ENCODE data around the gene WNT3. TPM values are rescaled to one million over a fixed set of nuclear protein-coding genes. Genes with fewer than 3 reads are reported as not detected.

WNT3 gene
- total and polyA plus RNA-seq, 10 of the 15 experiments (the other 5 are each of a cell fraction or from before 2014, with no cell fraction given) = 0.01 to 0.03 TPM; not detected in 8

DNA sequence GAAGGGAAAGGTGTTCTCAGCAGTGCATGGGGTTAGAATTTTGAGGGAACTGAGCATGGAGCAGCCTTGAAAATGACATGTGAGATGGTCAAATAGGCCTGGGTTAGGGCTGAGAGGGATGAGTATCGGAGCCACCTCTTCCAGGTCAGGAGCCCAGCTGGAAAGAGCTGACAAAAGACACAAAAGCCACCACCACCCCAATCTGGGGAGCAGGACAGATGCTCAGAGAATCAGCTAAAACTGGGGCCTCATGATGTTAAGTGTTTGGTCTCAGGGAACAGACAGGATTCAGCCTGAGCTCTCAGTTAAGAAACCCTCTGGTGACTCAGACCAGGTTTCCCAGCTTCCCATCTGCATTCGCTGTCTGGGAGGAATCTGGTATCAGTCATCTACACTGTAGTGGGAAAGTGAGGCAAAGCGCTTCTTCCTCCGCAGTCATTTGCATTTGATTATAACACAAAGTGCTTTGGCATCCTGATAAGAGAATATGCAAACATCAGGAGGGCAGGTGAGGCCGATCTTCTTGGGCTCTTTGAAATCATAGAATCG lies 35.5 kb upstream of the WNT3 start:
- no peak overlapping the region for H3K4me3 ChIP-seq
- BruUV-seq (replicated peaks) = no TSS peak
- SMC1A ChIA-PET (ENCODE audit: uncharacterized antibody, unreplicated experiment) = no interaction called here
- H2AFZ ChIP-seq (ENCODE audit: control insufficient read depth, low read depth, low read length) = no peak overlapping the region
- FAIRE-seq (no peak), DNase-seq (ENCODE audit: low read depth, low spot score) (no peak), ATAC-seq (no peak)
- H3K27me3 ChIP-seq (replicated peaks in 1 of 2; ENCODE audit: control insufficient read depth in 2 of 2, insufficient read depth in 2 of 2, low read length in 1 of 2) = peaks cover 13 to 14% of the 10 kb centered on the region in 2 experiments
- intact Hi-C loops (cut with micrococcal nuclease; ENCODE audit: unreplicated experiment) (no loop called here), in situ Hi-C loops (cut with MboI) (loop anchor here (10.0 kb wide), 1 partner anchor 59 kb away; no protein-coding TSS in a partner anchor)
- no peak overlapping the region for H3K9ac ChIP-seq (ENCODE audit: control insufficient read depth, insufficient read depth, low read length)
- CTCF ChIA-PET = no interaction called here
- no peak overlapping the region for H3K27ac ChIP-seq (ENCODE audit: control insufficient read depth, insufficient read depth)
- H3K9me3 ChIP-seq (replicated peaks; ENCODE audit: control insufficient read depth, insufficient read depth, low read length) = no peaks in the 10 kb centered on the region
- WGBS (ENCODE audit: insufficient coverage, insufficient replicate concordance, low lambda C conversion rate, missing lambda C conversion rate) = 24% methylated on average over 6 of the region's 6 CpGs
- RAD21 ChIA-PET (ENCODE audit: unreplicated experiment) = no interaction called here
- POLR2A ChIA-PET = no interaction called here
- H3K4me2 ChIP-seq (ENCODE audit: control insufficient read depth, insufficient read depth) = no peak overlapping the region
- no peaks in the 10 kb centered on the region for H4K20me1 ChIP-seq (ENCODE audit: control insufficient read depth, insufficient read depth)
- H3K36me3 ChIP-seq (ENCODE audit: control insufficient read depth in 2 of 2, insufficient read depth in 2 of 2, low read length in 1 of 2) = no peaks in the 10 kb centered on the region
- no peaks in the 10 kb centered on the region for H3K79me2 ChIP-seq (ENCODE audit: control insufficient read depth, insufficient read depth, low read length)
- no peaks in the 10 kb centered on the region for H3K4me1 ChIP-seq (ENCODE audit: control insufficient read depth, insufficient read depth, low read length)
- TF ChIP-seq PAX5 (IDR thresholded peaks at IDR 0.05; ENCODE audit: borderline replicate concordance, low read depth, low read length) = no peak
- TF ChIP-seq TBL1XR1 (IDR thresholded peaks at IDR 0.05; ENCODE audit: low read depth, low read length) = no peak
- TF ChIP-seq, protein P1, sequence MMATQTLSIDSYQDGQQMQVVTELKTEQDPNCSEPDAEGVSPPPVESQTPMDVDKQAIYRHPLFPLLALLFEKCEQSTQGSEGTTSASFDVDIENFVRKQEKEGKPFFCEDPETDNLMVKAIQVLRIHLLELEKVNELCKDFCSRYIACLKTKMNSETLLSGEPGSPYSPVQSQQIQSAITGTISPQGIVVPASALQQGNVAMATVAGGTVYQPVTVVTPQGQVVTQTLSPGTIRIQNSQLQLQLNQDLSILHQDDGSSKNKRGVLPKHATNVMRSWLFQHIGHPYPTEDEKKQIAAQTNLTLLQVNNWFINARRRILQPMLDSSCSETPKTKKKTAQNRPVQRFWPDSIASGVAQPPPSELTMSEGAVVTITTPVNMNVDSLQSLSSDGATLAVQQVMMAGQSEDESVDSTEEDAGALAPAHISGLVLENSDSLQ (IDR thresholded peaks at IDR 0.05) = no peak
- no peak for TF ChIP-seq SREBF2 (IDR thresholded peaks at IDR 0.05; ENCODE audit: low read length)
- TF ChIP-seq, protein P2, sequence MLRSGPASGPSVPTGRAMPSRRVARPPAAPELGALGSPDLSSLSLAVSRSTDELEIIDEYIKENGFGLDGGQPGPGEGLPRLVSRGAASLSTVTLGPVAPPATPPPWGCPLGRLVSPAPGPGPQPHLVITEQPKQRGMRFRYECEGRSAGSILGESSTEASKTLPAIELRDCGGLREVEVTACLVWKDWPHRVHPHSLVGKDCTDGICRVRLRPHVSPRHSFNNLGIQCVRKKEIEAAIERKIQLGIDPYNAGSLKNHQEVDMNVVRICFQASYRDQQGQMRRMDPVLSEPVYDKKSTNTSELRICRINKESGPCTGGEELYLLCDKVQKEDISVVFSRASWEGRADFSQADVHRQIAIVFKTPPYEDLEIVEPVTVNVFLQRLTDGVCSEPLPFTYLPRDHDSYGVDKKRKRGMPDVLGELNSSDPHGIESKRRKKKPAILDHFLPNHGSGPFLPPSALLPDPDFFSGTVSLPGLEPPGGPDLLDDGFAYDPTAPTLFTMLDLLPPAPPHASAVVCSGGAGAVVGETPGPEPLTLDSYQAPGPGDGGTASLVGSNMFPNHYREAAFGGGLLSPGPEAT (IDR thresholded peaks at IDR 0.05; ENCODE audit: low read depth) = no peak
- no peak for TF ChIP-seq SMC3 (IDR thresholded peaks at IDR 0.05; ENCODE audit: borderline replicate concordance, low read length)
- TF ChIP-seq GABPA (IDR thresholded peaks at IDR 0.05; ENCODE audit: low read depth) = no peak
- TF ChIP-seq YBX1 (IDR thresholded peaks at IDR 0.05) = no peak
- TF ChIP-seq CHD1 (IDR thresholded peaks at IDR 0.05; ENCODE audit: low read depth, low read length) = no peak
- no peak for TF ChIP-seq SMAD5 (IDR thresholded peaks at IDR 0.05; ENCODE audit: low read depth)
- TF ChIP-seq, protein P3, sequence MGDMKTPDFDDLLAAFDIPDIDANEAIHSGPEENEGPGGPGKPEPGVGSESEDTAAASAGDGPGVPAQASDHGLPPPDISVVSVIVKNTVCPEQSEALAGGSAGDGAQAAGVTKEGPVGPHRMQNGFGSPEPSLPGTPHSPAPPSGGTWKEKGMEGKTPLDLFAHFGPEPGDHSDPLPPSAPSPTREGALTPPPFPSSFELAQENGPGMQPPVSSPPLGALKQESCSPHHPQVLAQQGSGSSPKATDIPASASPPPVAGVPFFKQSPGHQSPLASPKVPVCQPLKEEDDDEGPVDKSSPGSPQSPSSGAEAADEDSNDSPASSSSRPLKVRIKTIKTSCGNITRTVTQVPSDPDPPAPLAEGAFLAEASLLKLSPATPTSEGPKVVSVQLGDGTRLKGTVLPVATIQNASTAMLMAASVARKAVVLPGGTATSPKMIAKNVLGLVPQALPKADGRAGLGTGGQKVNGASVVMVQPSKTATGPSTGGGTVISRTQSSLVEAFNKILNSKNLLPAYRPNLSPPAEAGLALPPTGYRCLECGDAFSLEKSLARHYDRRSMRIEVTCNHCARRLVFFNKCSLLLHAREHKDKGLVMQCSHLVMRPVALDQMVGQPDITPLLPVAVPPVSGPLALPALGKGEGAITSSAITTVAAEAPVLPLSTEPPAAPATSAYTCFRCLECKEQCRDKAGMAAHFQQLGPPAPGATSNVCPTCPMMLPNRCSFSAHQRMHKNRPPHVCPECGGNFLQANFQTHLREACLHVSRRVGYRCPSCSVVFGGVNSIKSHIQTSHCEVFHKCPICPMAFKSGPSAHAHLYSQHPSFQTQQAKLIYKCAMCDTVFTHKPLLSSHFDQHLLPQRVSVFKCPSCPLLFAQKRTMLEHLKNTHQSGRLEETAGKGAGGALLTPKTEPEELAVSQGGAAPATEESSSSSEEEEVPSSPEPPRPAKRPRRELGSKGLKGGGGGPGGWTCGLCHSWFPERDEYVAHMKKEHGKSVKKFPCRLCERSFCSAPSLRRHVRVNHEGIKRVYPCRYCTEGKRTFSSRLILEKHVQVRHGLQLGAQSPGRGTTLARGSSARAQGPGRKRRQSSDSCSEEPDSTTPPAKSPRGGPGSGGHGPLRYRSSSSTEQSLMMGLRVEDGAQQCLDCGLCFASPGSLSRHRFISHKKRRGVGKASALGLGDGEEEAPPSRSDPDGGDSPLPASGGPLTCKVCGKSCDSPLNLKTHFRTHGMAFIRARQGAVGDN (IDR thresholded peaks at IDR 0.05) = no peak
- TF ChIP-seq, protein P4, sequence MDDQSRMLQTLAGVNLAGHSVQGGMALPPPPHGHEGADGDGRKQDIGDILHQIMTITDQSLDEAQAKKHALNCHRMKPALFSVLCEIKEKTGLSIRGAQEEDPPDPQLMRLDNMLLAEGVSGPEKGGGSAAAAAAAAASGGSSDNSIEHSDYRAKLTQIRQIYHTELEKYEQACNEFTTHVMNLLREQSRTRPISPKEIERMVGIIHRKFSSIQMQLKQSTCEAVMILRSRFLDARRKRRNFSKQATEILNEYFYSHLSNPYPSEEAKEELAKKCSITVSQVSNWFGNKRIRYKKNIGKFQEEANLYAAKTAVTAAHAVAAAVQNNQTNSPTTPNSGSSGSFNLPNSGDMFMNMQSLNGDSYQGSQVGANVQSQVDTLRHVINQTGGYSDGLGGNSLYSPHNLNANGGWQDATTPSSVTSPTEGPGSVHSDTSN (IDR thresholded peaks at IDR 0.05; ENCODE audit: insufficient replicate concordance, low read depth, low read length) = no peak
- TF ChIP-seq, protein P5, sequence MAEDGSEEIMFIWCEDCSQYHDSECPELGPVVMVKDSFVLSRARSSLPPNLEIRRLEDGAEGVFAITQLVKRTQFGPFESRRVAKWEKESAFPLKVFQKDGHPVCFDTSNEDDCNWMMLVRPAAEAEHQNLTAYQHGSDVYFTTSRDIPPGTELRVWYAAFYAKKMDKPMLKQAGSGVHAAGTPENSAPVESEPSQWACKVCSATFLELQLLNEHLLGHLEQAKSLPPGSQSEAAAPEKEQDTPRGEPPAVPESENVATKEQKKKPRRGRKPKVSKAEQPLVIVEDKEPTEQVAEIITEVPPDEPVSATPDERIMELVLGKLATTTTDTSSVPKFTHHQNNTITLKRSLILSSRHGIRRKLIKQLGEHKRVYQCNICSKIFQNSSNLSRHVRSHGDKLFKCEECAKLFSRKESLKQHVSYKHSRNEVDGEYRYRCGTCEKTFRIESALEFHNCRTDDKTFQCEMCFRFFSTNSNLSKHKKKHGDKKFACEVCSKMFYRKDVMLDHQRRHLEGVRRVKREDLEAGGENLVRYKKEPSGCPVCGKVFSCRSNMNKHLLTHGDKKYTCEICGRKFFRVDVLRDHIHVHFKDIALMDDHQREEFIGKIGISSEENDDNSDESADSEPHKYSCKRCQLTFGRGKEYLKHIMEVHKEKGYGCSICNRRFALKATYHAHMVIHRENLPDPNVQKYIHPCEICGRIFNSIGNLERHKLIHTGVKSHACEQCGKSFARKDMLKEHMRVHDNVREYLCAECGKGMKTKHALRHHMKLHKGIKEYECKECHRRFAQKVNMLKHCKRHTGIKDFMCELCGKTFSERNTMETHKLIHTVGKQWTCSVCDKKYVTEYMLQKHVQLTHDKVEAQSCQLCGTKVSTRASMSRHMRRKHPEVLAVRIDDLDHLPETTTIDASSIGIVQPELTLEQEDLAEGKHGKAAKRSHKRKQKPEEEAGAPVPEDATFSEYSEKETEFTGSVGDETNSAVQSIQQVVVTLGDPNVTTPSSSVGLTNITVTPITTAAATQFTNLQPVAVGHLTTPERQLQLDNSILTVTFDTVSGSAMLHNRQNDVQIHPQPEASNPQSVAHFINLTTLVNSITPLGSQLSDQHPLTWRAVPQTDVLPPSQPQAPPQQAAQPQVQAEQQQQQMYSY (CRISPR knock-in tag; IDR thresholded peaks at IDR 0.05) = no peak

Data from GM12878 (cell line).